RWPE1 (cell line): ENCODE results near the gene COX6B2.

ENCODE experiments used
- CTCF ChIA-PET: fragments of 350-600 bp; sonication (Branson Sonifier 250); formaldehyde crosslinking; extraction: SDS; loops from one replicate; lab custom pipeline; 2021; lab: Yijun Ruan, JAX
- POLR2A ChIA-PET: fragments of 400-600 bp; formaldehyde crosslinking; extraction: SDS; loops from one replicate; lab custom pipeline; 2020; ENCODE audit warnings: antibody characterized with exemption; ENCODE audit not compliant: low non-redundant PET; lab: Yijun Ruan, JAX
- DNase-seq: peaks from one replicate; pipeline ENCODE4 v3.0.0; 2012; ENCODE audit warnings: low spot score
- H3K27ac ChIP-seq: fragments of 450-650 bp; 2 replicates; pipeline ENCODE4 v1.5.1; 2017
- TF ChIP-seq, protein P1 (sequence below): fragments of 450-650 bp; conservative IDR thresholded peaks from 2 replicates; pipeline ENCODE4 v1.5.1; 2017; ENCODE audit warnings: low read depth, mild to moderate bottlenecking

COX6B2 gene

DNA sequence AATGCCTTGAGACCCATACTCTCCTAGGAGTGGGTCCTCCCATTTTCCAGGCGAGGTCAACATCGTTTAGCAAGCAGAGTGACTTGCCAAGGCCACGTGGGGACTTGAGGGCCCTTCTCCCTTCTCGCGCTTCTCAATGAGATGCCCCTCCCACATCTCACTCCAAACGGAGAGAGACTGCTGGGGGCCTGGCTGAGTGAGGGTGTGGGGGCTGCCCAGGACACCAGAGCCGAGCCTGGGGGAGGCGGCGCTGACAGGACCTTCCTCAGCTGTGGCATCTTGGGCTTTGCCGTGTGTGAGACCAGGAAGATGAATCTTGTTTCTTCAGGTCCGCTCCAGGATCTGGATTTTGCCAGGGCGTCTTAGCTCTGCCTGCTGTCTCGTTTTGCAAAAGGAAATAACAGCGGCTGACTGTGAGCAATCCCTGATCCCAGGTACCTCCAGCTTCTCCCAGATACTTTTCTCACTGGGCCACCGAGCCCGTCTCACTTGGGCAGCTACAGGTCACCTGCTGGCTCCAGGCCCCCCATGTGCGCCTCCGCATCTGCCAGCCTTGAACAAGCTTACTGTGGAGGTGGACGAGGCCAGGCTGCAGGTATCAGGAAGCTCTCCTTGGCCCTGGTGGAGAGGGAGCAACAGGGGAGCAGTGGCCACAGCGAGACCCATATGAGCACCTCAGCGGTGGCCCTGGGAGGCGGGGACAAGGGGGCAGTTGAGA lies 6.0 kb downstream of the COX6B2 start:
- POLR2A ChIA-PET, result no interaction called here
- peak overlapping the region; percentile 97 for H3K27ac ChIP-seq
- CTCF ChIA-PET, result interaction anchor here (0.5 to 1.1 kb wide), 2 partner anchors 12 to 187 kb away, joined by 3 read pairs; no protein-coding TSS in a partner anchor
- DNase-seq, result no peak
- TF ChIP-seq, protein P1, sequence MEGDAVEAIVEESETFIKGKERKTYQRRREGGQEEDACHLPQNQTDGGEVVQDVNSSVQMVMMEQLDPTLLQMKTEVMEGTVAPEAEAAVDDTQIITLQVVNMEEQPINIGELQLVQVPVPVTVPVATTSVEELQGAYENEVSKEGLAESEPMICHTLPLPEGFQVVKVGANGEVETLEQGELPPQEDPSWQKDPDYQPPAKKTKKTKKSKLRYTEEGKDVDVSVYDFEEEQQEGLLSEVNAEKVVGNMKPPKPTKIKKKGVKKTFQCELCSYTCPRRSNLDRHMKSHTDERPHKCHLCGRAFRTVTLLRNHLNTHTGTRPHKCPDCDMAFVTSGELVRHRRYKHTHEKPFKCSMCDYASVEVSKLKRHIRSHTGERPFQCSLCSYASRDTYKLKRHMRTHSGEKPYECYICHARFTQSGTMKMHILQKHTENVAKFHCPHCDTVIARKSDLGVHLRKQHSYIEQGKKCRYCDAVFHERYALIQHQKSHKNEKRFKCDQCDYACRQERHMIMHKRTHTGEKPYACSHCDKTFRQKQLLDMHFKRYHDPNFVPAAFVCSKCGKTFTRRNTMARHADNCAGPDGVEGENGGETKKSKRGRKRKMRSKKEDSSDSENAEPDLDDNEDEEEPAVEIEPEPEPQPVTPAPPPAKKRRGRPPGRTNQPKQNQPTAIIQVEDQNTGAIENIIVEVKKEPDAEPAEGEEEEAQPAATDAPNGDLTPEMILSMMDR, result no peak

DNA sequence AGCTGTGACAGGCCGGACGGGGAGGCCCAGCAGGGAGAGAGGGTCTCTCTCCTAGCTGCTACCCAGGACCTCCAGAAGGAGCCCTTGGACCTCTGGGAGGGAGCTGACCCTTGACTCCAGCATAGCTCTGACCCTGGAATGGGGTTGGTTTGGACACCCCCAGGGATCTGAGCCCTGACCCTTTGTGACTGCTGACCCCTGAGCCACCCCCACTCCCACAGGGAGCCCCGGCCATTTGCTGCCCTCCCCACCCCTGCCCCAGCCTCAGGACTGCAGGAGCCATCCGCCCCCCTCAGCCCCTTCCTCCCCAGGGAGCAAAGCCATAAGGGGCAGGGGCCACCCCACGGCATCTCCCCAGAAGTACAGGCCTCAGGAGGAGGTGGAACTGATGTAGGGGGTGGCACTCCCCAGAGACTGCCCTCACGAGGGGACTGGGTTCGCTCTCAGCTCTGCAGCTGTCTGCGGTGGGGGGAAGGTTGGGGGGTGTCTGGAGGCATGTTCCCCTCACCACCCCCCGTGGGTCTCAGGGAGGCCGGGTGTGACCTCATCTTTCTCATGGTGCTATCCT lies 7.0 kb downstream of the COX6B2 start:
- no peak for DNase-seq
- TF ChIP-seq, protein P1, result no peak
- peak overlapping the region; percentile 97 for H3K27ac ChIP-seq
- ChIA-PET POLR2A (no interaction called here), CTCF (interaction anchor here (0.5 to 1.1 kb wide), 3 partner anchors 11 to 186 kb away, joined by 3 to 4 read pairs (median 3); no protein-coding TSS in a partner anchor)

GRCh38 chr19:55346725-55347441 lies 7.6 kb downstream of the COX6B2 start:
- no peak for DNase-seq
- ChIA-PET CTCF (interaction anchor here (0.7 kb wide), 1 partner anchor 40 kb away, joined by 4 read pairs; no protein-coding TSS in a partner anchor), POLR2A (interaction anchor here (0.9 kb wide), 1 partner anchor 41 kb away, joined by 3 read pairs; no protein-coding TSS in a partner anchor)

GRCh38 chr19:55345818-55346724 lies 8.4 kb downstream of the COX6B2 start:
- no peak for DNase-seq
- ChIA-PET CTCF (interaction anchor here (0.6 kb wide), 1 partner anchor 45 kb away, joined by 3 read pairs; no protein-coding TSS in a partner anchor), POLR2A (interaction anchor here (0.9 kb wide), 1 partner anchor 41 kb away, joined by 3 read pairs; no protein-coding TSS in a partner anchor)
- TF ChIP-seq, protein P1, result no peak
- peak overlapping the region; percentile 97 for H3K27ac ChIP-seq

More at GRCh38 chr19:55346725-55347441, 7.6 kb downstream of the COX6B2 start:
- TF ChIP-seq, protein P1, result no peak
- peak overlapping the region; percentile 97 for H3K27ac ChIP-seq

- no peak for DNase-seq
- TF ChIP-seq, protein P1, result no peak
- H3K27ac ChIP-seq, result peak overlapping the region; percentile 97
- CTCF ChIA-PET, result interaction anchor here (0.6 kb wide), 1 partner anchor 44 kb away, joined by 3 read pairs; no protein-coding TSS in a partner anchor
- POLR2A ChIA-PET, result no interaction called here
These were observed 9.3 kb downstream of the COX6B2 start for GRCh38 chr19:55345101-55345817.
